HG02610 (cell line): ENCODE measurements around the gene SERPINA4.
"Not testable (repeated sequence)": the region's sequence is repeated elsewhere in the genome, so short reads cannot be mapped to it uniquely, and the experiment has no call there.

Experiments used
- ATAC-seq: cut with Tn5 transposase; IDR thresholded peaks from one replicate; pipeline ENCODE4 v1.9.1; 2021; ENCODE audit warnings: mild to moderate bottlenecking, moderate library complexity; ENCODE audit not compliant: unreplicated experiment

The SERPINA4 gene

GRCh38 chr14:94568186-94568585, 6.9 kb downstream of the SERPINA4 start:
- no peak for ATAC-seq

GRCh38 chr14:94569381-94570001, 8.2 kb downstream of the SERPINA4 start:
- ATAC-seq, result no peak

GRCh38 chr14:94570002-94570400, 8.8 kb downstream of the SERPINA4 start:
- ATAC-seq, result no peak

GRCh38 chr14:94570440-94570839, 9.2 kb downstream of the SERPINA4 start:
- ATAC-seq, result no peak

DNA sequence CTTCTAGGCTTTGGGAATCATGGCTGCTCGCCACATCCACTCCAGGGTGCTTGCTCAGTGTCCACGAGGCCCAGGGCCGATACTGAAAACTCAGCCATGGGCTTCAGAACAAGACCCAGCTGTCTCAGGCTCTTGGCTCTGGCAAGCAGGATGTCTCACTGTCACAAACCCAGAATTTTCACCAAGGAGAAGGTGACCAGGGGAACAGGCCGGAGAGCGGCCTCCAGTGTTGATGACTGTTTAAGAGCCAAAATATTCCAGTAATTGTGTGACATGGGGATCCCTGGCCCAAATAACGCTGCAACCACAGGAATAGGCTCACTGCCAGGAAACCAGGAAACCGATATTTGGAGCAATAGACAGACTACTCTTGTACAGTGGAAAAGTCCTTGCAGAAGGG, 10.2 kb downstream of the SERPINA4 start:
- no peak for ATAC-seq

DNA sequence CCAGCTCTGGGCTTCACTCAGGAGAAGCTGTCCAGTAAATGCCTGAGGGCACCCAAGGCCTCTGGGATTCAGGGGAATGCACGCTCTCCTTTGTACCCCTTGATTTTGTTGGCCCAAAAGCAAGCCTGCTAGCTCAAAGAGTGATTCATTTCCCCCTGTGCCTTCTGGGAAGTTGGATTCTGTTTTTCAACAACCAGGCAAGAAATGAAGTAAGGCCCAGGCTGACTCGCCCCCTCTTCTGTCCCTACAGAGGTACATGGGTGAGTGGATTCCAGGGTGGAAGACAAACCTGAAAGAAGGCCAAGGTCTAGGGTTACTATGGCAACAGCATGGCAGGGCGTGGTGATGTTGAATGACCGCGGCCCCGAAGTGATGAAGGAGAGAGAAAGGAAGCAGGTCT, 10.7 kb downstream of the SERPINA4 start:
- ATAC-seq, result no peak

DNA sequence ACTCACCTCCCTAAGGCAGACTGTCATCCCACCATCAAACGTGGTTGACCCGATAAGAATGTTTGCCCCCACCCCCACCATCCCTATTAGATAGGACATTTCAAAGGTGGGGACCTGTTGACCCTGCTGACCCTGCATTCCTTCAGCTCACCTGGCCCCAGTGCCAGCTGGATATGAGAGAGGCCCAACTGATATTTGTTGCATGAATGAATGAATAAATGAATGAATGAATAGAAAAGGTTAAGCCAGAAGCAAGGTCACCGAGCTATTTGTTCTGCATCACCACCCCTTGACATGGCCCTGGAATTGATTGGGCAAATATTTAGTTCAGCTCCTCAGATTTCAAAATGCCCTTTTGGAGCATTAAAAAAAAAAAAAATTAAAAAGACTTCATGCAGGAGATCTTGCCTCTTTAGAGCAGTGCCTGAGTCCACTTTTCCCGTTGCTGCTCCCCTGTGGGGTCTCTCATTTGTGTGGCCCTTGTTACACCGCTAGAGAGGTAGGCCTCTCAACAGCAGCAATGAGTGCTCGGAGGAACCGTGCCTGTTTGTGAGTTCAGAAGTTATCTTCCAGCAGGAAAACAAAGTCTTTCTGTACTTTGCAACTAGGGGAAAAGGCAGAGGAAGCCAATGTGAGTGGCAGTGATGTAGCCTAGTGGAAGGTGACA, 11.5 kb downstream of the SERPINA4 start:
- ATAC-seq, result no peak

DNA sequence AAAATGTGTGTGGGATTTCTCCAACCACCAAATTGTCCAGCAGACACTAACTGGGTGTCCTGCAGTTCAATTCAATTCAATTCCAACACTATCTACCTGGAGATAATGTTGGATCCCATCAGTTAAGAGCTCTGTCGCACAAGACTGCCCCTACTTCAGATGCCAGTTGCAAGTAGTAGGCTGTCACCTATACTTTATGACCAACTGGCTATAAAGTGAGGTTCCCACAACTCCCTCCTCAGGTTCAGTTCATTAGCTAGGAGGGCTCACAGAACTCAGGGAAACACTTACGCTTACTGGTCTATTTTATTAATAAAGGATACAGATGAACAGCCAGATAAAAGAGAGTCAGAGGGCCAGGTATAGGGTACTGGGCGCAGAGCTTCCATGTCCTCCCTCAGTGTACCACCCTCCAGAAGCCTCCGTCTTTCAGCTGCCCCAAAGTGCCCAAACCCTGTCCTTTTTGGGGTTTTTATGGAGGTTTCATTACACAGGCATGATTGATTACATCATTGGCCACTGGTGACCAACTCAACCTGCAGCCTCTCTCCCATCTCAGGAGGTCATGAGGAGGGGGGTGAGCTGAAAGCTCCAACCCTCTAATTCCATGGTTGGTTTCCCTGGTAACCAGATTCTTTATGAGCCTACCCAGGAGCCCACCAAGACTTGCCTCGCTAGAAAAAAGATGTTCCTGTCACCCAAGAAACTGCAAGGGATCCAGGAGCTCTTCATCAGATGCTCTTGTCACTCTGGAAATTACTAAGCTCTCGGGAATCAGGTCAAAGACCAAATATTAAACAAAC, 12.4 kb downstream of the SERPINA4 start:
- no peak for ATAC-seq

DNA sequence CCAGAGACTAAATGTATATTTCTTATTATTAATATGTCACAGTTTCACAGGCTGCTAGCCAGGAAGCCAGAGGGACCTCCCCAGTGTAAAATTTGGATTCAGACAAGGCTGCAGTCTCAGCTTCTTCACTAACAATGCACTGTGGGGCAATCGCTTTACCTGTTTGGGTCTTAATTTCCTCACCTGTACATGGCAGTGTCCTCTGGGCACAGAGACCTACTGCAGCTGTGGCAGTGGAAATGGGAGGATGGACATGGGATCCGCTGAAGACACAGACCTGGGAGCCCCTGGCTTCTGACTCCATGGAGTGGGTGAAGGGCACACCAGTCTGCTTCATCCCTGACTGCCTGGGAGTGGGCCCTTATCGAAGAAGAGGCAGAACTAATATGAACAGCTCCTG, 13.1 kb downstream of the SERPINA4 start:
- no peak for ATAC-seq

DNA sequence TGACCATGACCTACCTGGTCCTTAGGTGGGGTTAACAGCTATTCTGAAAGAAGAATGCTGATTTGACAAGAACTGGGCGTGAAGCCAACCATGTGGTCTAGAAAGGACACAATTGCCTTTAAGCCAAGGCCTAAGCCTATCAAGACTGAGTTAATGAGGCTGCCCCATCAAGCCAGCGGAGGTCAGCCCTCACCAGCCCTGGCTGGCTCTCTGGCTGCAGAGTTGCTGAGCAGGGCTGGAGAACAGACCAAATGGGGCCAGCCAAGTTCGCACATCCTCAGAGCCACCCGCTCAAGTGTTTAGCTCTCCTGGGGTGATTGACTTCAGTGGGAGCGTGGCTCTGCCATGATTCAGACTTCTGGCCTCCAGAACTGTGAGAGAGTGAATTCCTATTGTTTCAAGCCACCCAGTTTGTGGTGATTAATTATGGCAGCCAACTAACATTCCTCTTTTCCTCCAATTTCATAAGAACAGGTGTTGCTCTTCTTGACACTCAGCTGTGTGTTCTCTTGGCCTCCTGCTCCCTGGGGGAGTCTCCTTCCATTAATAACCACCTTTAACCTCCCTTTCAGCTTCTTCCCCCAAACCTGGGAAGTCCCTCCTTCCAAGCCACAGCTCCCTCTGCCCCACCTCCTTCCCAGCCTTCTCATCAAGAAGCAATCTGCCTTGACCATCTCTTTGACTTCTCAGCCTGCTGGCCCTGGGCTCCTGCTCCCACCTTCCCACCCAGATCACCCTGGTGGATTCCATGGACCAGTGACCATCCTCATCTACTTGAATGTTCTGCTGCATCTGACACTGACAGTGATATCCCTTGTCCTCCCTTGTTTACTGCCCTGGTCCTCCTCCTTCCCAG, 14.7 kb downstream of the SERPINA4 start:
- ATAC-seq, result no peak

GRCh38 chr14:94577472-94577871, 16.2 kb downstream of the SERPINA4 start:
- ATAC-seq, result not testable (repeated sequence)

DNA sequence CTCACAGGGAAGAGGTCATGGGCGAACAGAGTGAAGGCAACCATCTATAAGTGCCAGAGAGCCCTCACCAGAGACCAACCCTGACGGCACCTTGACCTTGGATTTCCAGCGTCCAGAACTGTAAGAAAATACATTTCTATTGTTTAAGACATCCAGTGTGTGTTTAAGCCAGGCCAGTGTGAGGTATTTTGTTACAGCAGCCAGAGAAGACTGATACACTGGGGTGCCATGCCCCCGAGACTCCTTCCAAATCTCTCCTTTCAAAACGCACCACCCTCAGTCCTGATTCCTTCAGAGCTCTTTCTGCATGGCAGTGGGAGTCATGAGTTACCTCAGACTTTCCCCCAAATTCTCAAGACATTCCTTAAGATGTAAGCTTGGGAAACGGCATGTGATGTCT, 17.5 kb downstream of the SERPINA4 start:
- no peak for ATAC-seq

- ATAC-seq, result no peak
Observed at GRCh38 chr14:94581127-94581999, 20.1 kb downstream of the SERPINA4 start, which contains the start of gene SERPINA5. Gene SERPINA5, plus strand, starts transcription at chr14:94581426. Its CDS starts 5,937 bp downstream, at chr14:94587363.

DNA sequence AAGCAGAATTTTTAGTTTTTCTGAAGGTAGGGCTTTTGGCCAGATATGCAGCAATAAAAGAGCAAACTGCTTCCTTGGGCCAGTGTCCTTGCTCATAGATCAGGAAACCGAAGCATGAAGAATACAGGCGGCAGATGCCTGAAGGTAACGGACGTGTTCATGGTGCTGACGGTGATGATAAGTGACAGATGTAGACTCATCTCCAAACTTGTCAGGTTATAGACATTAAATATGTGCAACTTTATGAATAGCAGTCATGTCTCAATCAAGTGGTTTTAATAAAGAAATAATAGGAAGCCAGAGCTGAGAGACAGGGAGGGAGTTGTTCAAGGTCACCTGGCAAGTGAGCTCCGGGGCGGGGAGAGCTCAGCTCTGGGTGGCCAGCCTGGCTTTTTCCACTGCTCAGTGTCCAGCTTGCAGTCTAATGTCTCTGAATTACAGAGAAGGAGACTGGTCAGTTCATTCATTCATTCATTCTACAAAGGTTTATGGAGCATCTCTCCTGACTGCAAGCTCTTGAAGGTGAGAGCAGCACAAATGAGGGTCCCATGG, 21.0 kb downstream of the SERPINA4 start:
- ATAC-seq, result no peak

- ATAC-seq, result no peak
Observed at GRCh38 chr14:94582851-94583250, 21.6 kb downstream of the SERPINA4 start.

- no peak for ATAC-seq
Observed at GRCh38 chr14:94583557-94583956, 22.3 kb downstream of the SERPINA4 start.

- no peak for ATAC-seq
Observed at GRCh38 chr14:94584591-94585280, 23.5 kb downstream of the SERPINA4 start.

DNA sequence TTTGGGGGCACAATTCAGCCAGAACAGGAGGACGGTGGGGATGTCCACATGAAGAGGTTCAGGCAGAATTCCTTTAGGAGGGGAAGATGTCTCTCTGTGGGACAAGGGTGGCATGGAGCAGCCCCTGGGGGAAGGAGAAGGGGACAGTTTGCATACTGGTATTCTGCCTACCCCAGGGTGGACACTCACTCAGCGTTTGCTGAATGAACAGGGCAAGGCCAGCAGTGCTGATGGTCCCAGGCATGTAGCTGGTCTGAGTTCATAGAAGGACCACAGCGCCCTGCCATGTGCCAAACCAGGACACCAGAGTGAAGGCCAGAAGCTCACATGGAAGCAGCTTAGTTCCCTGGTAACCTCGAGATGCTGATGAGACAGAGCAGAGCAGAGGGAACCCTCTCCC, 25.4 kb downstream of the SERPINA4 start:
- ATAC-seq, result no peak

- ATAC-seq, result no peak
Observed at GRCh38 chr14:94588311-94588710, 27.1 kb downstream of the SERPINA4 start.
